AG08396 (cell line): Measurements from ENCODE around the gene CIITA.
A peak's percentile ranks its signal among the peaks of the same experiment; 100 is the strongest.

Source experiments
- DNase-seq: peaks from one replicate; pipeline ENCODE4 v3.0.0; 2012; ENCODE audit warnings: low spot score, mixed read lengths

Gene CIITA

DNA sequence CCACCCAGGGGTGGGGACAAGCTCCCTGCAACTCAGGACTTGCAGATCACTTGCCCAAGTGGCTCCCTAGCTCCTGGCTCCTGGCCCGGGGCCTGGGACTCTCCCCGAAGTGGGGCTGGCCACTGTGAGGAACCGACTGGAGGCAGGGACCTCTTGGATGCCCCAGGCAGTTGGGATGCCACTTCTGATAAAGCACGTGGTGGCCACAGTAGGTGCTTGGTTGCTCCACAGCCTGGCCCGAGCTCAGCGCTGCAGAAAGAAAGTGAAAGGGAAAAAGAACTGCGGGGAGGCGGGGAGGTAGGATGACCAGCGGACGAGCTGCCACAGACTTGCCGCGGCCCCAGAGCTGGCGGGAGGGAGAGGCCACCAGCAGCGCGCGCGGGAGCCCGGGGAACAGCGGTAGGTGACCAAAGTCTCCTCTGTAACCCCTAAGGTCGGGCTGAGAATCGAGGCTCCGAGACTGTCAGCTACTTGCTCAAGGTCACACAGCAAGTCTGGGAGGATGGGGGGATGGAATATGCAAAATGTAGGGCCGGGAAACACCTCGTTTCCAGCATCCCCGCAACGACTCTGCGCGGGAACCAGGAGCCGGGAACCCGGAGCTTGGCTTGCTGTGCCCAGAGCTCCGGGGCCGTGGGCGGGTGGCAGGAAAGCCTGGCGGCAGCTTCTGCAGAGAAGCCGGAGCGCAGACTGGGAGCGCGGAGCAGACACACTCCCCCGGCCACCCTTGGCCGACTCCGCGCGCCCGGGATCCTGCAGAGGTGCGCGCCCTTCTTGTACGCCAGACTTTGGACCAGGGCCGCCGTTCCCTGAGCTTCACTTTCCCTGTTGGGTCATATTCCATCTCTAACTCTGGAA is 1.9 kb downstream of the CIITA start:
- peak; percentile 79 for DNase-seq

DNA sequence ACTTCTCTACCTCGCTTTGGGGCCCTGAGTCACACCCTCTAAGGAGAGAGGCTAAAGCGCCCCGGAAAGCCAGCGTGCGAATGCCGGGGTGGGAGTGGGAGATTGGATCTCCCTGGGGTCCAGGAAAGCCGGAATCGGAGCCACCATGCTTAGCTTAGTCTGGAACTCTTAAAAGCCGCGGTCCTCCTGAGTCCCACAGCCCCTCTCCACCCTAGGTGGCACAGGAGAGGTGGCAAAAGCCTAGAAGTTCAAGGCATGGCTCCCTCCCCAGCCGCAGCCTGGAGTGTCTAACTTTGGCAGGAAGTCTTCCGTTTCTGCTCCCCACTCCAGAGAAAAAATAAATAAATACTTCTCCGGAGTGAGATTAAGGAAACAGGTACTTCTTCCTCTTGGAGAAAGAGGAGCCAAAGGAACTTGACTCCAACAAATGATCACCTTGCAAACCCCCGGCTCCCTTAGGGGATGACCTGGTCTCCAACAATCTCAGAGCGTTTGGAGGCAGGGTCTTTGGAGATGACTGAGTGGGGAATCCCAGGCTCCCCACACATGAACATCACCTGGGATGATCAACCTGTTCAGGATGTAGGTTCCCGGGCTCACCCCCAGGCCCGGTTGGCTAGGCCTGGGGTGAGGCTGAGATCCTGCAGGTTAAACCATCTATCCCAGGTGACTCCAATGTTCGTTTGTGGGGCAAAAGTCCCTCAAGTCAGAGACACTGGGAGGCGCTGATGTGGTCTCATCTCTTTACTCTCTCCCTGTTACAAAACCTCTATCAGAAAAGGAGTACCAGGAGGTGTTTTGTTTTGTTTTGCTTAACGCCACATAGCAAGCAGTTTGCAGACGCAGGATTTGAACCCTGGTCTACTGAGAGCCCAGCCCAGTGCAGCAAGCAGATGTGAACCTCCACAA is 2.9 kb downstream of the CIITA start:
- DNase-seq: no peak

DNA sequence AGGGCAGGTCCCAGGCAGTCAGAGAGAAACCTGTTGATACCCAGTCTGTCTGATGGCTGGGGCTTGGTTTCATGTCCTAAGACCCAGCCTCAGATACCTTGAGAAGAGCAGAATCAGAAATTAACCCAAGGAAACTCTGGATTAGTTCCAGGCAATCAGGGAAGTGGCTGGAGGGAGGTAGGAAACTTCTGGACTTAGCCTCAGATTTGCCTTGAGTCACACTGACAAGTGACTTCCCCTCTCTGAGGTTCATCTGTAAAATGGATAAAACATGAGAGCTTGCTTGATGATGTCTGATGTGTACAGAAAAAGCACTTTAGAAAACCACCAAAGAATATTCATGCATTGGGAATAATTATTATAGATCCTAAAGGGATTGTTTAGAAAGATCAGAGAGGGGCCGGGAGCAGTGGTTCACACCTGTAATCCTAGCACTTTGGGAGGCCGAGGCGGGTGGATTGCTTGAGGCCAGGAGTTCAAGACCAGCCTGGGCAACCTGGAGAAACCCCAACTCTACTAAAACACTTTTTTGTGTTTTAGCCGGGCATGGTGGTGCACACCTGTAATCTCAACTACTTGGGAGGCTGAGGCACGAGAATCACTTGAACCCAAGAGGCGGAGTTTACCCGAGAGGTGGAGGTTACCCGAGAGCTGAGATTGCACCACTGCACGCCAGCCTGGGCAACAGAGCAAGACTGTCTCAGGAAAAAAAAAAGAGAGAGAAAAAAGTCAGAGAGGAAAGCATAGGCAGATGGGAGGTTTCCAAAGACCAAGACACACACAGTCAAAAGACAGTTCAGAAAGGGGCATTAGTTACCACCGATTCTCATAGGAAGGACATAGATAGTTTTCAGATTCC is 3.8 kb downstream of the CIITA start:
- DNase-seq: no peak

DNA sequence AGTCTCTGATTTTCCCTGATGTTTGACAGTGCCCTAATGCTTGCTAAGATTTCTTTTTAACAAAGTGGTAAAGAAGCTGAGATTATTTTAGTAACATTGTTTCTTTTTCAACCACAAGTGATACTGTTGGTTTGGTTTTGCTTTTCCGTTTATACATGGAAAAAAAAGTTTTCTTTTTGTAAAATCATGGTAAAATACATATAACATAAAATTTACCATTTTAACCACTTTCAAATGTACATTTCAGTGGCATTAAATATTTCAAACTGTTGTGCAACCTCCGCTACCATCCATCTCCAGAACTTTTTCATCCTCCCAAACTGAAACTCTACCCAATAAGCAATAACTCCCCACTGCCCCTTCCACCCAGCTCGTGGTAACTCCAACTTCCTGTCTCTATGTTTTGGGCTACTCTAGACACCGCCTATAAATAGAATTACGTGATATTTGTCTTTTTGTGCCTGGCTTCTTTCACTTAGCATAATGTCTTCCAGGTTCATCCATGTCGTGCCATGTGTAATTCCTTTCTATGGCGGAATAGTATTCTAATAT is 4.6 kb downstream of the CIITA start:
- DNase-seq: no peak

DNA sequence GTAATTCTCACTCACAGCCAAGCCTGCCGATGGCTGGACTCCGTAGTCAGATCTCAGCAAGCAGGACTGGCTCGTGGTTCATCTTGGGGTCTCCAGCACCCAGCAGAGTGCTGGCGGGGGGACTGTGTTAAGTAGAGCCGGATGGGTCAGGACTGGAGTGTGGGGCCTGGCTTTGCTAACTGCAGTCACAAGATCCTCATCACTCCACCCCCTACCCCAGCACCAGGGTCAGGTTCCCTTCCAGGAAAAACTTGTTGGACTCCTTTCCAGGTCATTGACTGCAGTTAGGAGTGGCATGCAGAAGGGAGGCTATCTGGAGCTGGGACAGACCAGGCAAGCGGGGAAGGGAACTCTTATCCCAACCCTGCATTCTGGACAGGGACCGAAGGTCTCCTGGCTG is 6.0 kb downstream of the CIITA start:
- DNase-seq: no peak

DNA sequence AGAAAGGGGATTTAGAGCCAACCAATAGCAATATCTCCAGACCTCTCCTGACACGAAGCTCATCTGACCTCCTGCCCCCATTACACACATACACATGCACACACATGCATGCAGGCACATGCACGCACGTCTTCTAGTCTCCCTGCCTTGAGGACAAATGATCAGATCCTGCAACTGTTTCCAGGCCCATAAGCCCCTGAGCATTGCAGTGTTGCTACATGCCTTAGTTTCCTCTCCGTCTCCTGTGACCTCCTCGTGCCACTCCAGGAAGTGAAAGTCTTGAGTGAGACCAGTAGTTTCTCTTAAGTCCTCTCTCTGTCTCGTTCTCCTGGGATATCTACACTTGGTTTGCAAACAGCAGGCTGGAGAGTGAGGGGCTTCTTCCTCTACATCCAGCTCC is 8.2 kb downstream of the CIITA start:
- DNase-seq: no peak

DNA sequence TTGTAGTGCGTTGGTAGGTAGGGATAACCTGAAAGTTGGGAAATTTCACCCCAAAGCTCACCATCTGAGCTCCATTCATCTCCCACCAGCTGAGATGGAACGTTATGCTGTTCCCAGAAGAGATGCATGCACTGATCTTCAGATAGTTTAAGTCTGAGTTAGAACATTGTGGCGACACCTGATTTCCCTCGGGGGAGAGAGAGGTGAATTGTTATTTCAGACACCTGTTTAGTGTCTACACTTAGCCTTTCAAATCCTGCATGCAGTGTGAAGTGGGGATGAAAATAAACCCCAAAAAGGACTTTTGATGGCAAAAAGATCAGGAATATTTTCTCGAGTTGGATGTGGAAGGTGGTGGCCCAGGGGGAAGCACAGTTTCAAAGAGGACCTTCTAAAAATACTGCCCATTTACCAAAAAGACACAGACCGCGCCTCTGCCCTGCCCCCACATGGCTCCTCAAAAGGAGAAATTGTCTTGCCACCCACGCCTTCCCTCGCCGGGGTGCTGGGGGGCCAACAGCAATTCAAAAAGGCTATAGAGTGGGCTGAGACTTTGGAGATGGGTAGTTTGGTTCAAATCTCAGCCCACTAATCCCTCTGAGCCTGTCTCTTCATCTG is 11.4 kb downstream of the CIITA start:
- no peak for DNase-seq

DNA sequence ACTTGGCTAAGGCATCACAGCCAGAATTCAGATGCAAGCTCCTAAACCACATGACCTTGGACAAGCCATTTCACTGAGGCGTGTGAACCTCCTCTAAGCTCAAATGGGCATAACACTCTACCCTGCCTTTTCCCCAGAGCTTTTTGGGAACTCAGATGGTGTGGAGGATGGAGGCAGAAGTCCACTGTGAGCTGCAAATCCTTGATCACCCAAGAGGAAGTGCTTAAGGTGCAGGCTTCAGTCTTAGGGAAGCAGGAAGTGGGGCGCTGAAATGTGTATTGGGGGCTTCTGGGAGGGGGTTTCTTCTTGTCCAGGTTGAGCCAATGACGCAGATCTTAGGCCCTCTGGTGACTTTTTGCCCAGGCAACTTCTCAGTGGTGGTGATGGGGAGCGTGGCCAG is 12.9 kb downstream of the CIITA start:
- DNase-seq: no peak

DNA sequence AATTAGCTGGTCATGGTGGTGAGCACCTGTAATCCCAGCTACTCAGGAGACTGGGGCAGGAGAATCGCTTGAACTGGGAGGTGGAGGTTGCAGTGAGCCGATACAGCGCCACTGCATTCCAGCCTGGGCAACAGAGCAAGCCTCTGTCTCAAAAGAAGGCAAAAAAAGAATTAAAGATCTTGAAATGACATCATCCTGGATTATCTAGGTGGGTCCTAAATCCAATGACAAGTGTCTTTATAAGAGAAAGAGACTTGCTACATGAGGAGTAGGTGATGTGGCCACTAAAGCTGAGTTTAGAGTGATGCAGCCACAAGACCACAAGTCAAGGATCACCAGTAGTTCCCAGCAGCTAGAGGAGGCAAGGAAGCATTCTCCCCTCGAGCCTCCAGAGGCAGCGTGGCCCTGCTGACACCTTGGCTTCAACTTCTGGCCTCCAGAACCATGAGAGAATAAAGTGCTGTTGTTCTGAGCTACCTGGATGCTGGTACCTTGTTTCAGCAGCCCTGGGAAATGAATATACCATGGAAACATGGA is 15.8 kb downstream of the CIITA start:
- no peak for DNase-seq

DNA sequence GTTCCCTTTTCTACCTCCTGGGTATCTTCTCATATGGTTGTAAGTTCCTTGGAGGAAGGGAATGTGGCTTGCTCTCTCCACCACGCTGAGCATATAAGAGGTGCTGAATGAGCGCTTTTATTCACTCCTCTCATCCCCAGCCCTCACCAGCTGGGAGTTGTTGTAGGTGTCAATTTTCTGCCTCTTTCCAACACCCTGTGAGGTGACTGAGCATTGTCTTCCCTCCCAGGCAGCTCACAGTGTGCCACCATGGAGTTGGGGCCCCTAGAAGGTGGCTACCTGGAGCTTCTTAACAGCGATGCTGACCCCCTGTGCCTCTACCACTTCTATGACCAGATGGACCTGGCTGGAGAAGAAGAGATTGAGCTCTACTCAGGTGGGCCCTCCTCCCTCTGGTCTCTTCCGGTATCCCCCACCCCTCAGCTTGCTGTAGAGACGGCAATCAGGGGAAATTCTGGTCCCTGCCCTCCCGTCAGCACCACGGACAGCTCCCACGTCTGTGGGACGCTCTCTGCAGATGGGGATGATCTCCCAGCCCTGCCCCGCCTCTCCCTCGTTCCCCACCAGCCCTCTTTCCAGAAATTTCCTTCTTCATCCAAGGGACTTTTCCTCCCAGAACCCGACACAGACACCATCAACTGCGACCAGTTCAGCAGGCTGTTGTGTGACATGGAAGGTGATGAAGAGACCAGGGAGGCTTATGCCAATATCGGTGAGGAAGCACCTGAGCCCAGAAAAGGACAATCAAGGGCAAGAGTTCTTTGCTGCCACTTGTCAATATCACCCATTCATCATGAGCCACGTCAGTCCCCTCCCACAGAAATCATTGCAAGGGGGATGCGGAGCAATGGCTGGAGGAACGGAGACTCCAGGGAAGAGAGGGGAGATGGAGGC is 18.3 kb downstream of the CIITA start:
- DNase-seq: peak; percentile 70

DNA sequence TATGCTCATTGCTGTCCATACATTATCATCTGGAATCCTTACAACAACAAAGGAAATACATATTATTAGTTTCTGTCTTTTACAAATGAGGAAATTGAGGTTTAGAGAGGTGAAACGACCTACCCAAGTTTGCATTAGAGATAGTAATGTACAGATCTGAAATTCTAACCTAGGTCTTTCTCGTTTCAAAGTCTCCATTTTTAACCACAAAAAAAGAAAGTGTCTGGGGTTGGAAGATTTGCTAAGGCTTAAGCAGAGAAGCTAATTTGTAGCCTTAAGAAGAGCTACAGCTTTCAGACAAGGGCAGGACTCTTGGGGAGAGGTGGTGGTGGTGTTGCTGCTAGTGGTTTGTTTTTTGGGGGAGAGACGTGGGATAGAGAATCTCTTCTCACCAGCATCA is 19.2 kb downstream of the CIITA start:
- no peak for DNase-seq

DNA sequence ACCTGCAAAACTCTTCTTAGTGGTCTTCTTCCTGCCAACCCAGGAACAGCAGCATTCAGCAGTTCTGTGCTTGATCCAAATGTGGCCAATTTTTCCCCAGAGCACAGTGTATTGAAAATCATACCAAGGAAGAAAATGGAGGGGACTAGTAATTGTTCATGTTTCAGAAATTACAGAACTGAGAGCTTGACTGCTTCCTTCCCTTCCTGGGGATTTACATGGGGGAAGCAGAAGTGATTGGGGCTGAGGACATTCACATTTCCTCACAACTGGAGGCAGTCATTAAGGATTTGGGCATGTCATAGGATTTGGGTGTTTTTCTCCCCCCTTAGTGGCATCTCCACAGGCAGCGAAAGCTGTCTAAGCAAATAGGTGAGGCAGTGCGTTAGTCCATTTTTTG is 19.7 kb downstream of the CIITA start:
- no peak for DNase-seq

DNA sequence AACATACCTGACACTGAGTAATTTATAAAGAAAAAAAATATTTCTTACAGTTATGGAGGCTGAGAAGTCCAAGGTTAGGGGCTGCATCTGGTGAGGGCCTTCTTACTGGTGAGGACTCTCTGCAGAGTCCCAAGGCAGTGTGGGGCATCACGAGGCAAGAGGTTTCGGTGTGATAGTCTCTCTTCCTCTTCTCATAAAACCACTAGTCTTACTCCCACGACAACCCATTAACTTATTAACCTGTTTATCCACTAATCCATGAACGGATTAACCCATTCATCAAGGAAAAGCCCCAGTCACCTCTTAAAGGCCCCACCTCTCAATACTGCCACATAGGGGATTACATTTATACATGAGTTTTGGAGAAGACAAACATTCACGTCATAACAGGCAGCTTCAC is 20.1 kb downstream of the CIITA start:
- no peak for DNase-seq

DNA sequence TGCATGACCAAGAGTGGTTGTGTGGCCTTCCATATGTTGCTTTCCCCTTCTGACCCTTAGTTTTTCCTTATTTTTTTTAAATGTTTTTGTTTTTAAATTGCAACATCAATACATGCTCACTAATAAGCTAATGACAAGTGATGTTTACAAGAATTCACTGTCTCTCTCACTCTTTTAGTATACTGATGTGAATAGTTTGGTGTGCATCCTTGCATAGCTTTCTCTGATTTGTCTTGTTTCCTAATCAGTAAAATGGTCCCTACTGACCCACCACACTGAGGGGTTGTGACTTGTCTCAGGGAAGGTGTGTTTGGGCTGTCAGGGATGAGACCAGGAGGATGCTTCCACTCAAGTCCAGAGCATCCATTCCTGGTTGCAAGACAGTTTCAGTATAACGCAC is 26.0 kb downstream of the CIITA start:
- DNase-seq: no peak

DNA sequence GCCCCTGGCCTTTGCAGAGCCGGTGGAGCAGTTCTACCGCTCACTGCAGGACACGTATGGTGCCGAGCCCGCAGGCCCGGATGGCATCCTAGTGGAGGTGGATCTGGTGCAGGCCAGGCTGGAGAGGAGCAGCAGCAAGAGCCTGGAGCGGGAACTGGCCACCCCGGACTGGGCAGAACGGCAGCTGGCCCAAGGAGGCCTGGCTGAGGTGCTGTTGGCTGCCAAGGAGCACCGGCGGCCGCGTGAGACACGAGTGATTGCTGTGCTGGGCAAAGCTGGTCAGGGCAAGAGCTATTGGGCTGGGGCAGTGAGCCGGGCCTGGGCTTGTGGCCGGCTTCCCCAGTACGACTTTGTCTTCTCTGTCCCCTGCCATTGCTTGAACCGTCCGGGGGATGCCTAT is 29.5 kb downstream of the CIITA start:
- no peak for DNase-seq

DNA sequence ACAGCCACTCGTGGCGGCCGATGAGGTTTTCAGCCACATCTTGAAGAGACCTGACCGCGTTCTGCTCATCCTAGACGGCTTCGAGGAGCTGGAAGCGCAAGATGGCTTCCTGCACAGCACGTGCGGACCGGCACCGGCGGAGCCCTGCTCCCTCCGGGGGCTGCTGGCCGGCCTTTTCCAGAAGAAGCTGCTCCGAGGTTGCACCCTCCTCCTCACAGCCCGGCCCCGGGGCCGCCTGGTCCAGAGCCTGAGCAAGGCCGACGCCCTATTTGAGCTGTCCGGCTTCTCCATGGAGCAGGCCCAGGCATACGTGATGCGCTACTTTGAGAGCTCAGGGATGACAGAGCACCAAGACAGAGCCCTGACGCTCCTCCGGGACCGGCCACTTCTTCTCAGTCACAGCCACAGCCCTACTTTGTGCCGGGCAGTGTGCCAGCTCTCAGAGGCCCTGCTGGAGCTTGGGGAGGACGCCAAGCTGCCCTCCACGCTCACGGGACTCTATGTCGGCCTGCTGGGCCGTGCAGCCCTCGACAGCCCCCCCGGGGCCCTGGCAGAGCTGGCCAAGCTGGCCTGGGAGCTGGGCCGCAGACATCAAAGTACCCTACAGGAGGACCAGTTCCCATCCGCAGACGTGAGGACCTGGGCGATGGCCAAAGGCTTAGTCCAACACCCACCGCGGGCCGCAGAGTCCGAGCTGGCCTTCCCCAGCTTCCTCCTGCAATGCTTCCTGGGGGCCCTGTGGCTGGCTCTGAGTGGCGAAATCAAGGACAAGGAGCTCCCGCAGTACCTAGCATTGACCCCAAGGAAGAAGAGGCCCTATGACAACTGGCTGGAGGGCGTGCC is 30.1 kb downstream of the CIITA start:
- DNase-seq: no peak

DNA sequence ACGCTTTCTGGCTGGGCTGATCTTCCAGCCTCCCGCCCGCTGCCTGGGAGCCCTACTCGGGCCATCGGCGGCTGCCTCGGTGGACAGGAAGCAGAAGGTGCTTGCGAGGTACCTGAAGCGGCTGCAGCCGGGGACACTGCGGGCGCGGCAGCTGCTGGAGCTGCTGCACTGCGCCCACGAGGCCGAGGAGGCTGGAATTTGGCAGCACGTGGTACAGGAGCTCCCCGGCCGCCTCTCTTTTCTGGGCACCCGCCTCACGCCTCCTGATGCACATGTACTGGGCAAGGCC is 30.7 kb downstream of the CIITA start:
- no peak for DNase-seq

DNA sequence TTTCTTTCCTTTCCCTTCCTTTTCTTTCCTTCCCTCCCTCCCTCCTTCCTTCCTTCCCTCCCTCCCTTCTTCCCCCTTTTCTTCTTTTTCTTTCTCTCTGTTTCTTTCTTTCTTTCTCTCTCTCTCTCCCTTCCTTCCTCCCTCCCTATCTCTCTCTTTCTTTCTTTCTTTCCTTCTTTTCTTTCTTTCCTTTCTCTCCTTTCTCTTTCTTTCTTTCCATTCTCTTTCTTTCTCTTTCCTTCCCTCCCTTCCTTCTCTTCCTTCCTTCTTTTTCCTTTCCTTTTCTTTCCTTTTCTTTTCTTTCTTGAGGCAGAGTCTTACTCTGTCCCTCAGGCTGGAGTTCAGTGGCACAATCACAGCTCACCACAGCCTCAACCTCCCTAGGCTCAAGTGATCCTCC is 34.3 kb downstream of the CIITA start:
- DNase-seq: no peak

DNA sequence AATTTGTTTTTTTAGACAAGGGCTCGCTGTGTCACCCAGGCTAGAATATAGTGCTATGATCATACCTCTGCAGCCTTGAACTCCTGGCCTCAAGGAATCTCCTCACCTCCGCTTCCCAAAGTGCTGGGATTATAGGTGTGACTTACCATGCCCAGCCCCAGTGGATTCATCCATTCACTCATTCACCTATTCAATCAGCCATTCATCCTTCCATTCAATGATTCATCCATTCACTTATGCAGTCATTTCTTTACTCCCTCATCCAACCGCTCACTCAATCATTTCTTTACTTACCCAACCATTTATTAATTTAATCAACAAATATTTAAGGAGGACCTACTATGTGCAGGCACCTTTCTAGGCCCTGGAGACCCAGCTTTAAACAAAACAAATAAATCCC is 39.5 kb downstream of the CIITA start:
- DNase-seq: no peak
